Common myeloid progenitor, CD34-positive (primary cell): ENCODE data around the gene ADAMTS17.

Experiments used
- CTCF ChIA-PET: fragments of 350-600 bp; sonication (Branson Sonifier 250); formaldehyde crosslinking; loops from one replicate; lab custom pipeline; 2021; ENCODE audit warnings: antibody characterized with exemption; lab: Charles Lee
- POLR2A ChIA-PET: fragments of 350-600 bp; sonication (Branson Sonifier 250); formaldehyde crosslinking; loops from one replicate; lab custom pipeline; 2021; ENCODE audit warnings: antibody characterized with exemption; lab: Charles Lee
- DNase-seq, 3 donors: peaks; one replicate each; pipeline versions ENCODE4 v3.0.0 to v3.0.0-alpha.2; 2013
- H3K27ac ChIP-seq, 2 experiments: 1 replicate in 1 of 2; 2 replicates in 1 of 2; pipeline ENCODE4 v1.7.0; 2013; ENCODE audit warnings: inconsistent platforms in 2 of 2, low read length in 2 of 2, mild to moderate bottlenecking in 2 of 2, low read depth in 1 of 2, moderate library complexity in 1 of 2; ENCODE audit not compliant: severe bottlenecking in 2 of 2, insufficient read depth in 1 of 2, poor library complexity in 1 of 2
- H3K27me3 ChIP-seq, 5 experiments: replicated peaks in 2 of 5; 1 replicate in 3 of 5; 2 replicates in 2 of 5; pipeline versions ENCODE4 v1.6.1 to v1.7.0; 2013; ENCODE audit warnings: low read length in 4 of 5, mild to moderate bottlenecking in 2 of 5, moderate library complexity in 2 of 5, inconsistent platforms in 1 of 5; ENCODE audit not compliant: insufficient read depth in 5 of 5, control insufficient read depth in 4 of 5
- H3K36me3 ChIP-seq, 4 experiments: 1 replicate in 2 of 4; 2 replicates in 2 of 4; pipeline versions ENCODE4 v1.6.1 to v1.7.0; 2013; ENCODE audit warnings: low read length in 3 of 4, control low read depth in 1 of 4, mild to moderate bottlenecking in 1 of 4; ENCODE audit not compliant: control insufficient read depth in 4 of 4, insufficient read depth in 4 of 4
- H3K4me1 ChIP-seq, 4 experiments: 1 replicate in 3 of 4; 2 replicates in 1 of 4; pipeline versions ENCODE4 v1.6.1 to v1.7.1; 2013; ENCODE audit warnings: low read length in 3 of 4, mild to moderate bottlenecking in 3 of 4, control low read depth in 1 of 4, inconsistent platforms in 1 of 4, moderate library complexity in 1 of 4; ENCODE audit not compliant: control insufficient read depth in 4 of 4, insufficient read depth in 4 of 4; ENCODE audit errors: control extremely low read depth in 1 of 4
- H3K4me3 ChIP-seq, 7 experiments: 1 replicate in 4 of 7; 2 replicates in 3 of 7; pipeline versions ENCODE4 v1.5.1 to v1.7.0; 2013; ENCODE audit warnings: mild to moderate bottlenecking in 7 of 7, low read length in 6 of 7, moderate library complexity in 6 of 7, inconsistent platforms in 2 of 7, low read depth in 2 of 7, control low read depth in 1 of 7; ENCODE audit not compliant: insufficient read depth in 4 of 7, control insufficient read depth in 1 of 7; ENCODE audit errors: extremely low read depth in 1 of 7
- H3K9me3 ChIP-seq, 5 experiments: 1 replicate in 4 of 5; 2 replicates in 1 of 5; pipeline versions ENCODE4 v1.6.1 to v1.7.1; 2013; ENCODE audit warnings: low read length in 4 of 5, mild to moderate bottlenecking in 2 of 5, inconsistent platforms in 1 of 5, low read depth in 1 of 5, moderate library complexity in 1 of 5; ENCODE audit not compliant: control insufficient read depth in 4 of 5, insufficient read depth in 2 of 5; ENCODE audit errors: control extremely low read depth in 1 of 5
- WGBS: methylation state at CpG from one replicate; pipeline ENCODE4 v1.1.5; 2013; ENCODE audit not compliant: insufficient coverage; 5-methylcytosine and 5-hydroxymethylcytosine counted together

ADAMTS17 gene

GRCh38 chr15:100372739-100373119 is 31.0 kb upstream of the ADAMTS17 start:
- peaks cover 0 to 24% (median 14%) of the 10 kb centered on the region in 5 experiments for H3K9me3 ChIP-seq
- H3K36me3 ChIP-seq: no peaks in the 10 kb centered on the region
- H3K27me3 ChIP-seq: peaks cover 8 to 48% (median 23%) of the 10 kb centered on the region in 5 experiments
- POLR2A ChIA-PET: no interaction called here
- DNase-seq: no peak
- 15% methylated on average over 5 of the region's 9 CpGs for WGBS
- H3K27ac ChIP-seq: no peak overlapping the region
- peaks cover 0 to 6% (median under 1%) of the 10 kb centered on the region in 4 experiments for H3K4me1 ChIP-seq
- CTCF ChIA-PET: no interaction called here
- no peak overlapping the region for H3K4me3 ChIP-seq

- no peak for DNase-seq
- 88% methylated on average over 1 of the region's 2 CpGs for WGBS
- Histone ChIP-seq H3K9me3 (peaks cover 0 to 2% (median 0%) of the 10 kb centered on the region in 5 experiments), H3K36me3 (no peaks in the 10 kb centered on the region), H3K4me1 (peaks cover 0 to 3% (median under 1%) of the 10 kb centered on the region in 4 experiments), H3K4me3 (no peak overlapping the region), H3K27me3 (peaks cover 0 to 24% (median 6%) of the 10 kb centered on the region in 5 experiments), H3K27ac (no peak overlapping the region)
- ChIA-PET POLR2A (no interaction called here), CTCF (no interaction called here)
These were observed 13.6 kb upstream of the ADAMTS17 start for GRCh38 chr15:100355342-100355741.

- H3K4me3 ChIP-seq: no peak overlapping the region
- 60% methylated on average over 1 of the region's 3 CpGs for WGBS
- H3K4me1 ChIP-seq: peaks cover 0 to 8% (median 3%) of the 10 kb centered on the region in 4 experiments
- H3K27ac ChIP-seq: no peak overlapping the region
- ChIA-PET CTCF (no interaction called here), POLR2A (no interaction called here)
- H3K27me3 ChIP-seq: peaks cover 0 to 24% (median 10%) of the 10 kb centered on the region in 5 experiments
- peak in 2 of 3 donors; percentile 46 to 52 for DNase-seq
- no peaks in the 10 kb centered on the region for H3K36me3 ChIP-seq
- H3K9me3 ChIP-seq: no peaks in the 10 kb centered on the region
These were observed 11.7 kb upstream of the ADAMTS17 start for GRCh38 chr15:100353449-100353848.

GRCh38 chr15:100350434-100351226 is 8.9 kb upstream of the ADAMTS17 start:
- 68% methylated on average over 14 of the region's 19 CpGs for WGBS
- H3K4me1 ChIP-seq: peaks cover 0 to 8% (median 3%) of the 10 kb centered on the region in 4 experiments
- H3K27ac ChIP-seq: no peak overlapping the region
- H3K9me3 ChIP-seq: no peaks in the 10 kb centered on the region
- peaks cover 0 to 28% (median 13%) of the 10 kb centered on the region in 5 experiments for H3K27me3 ChIP-seq
- DNase-seq: peak in 2 of 3 donors; percentile 28 to 29
- POLR2A ChIA-PET: no interaction called here
- H3K4me3 ChIP-seq: peak overlapping the region in 1 of 7 experiments; percentile 72
- H3K36me3 ChIP-seq: no peaks in the 10 kb centered on the region
- CTCF ChIA-PET: interaction anchor here (1.0 to 5.4 kb wide), 13 partner anchors 8 to 250 kb away, joined by 3 to 47 read pairs (median 5); partner anchors contain the start of gene ADAMTS17

- Histone ChIP-seq H3K9me3 (no peaks in the 10 kb centered on the region), H3K4me1 (peaks cover 0 to 8% (median 3%) of the 10 kb centered on the region in 4 experiments), H3K27ac (peak overlapping the region in 1 of 2 experiments; percentile 70), H3K36me3 (no peaks in the 10 kb centered on the region), H3K27me3 (peaks cover 0 to 32% (median 12%) of the 10 kb centered on the region in 5 experiments), H3K4me3 (peak overlapping the region; percentile 61 to 91 (median 78))
- ChIA-PET POLR2A (no interaction called here), CTCF (interaction anchor here (0.6 to 5.4 kb wide), 15 partner anchors 8 to 251 kb away, joined by 3 to 47 read pairs (median 5); partner anchors contain the start of gene ADAMTS17)
- WGBS: 1% methylated on average over 42 of the region's 43 CpGs
- peak; percentile 81 to 82 (median 82) for DNase-seq
These were observed 8.1 kb upstream of the ADAMTS17 start for GRCh38 chr15:100349696-100350433.

GRCh38 chr15:100349321-100349695 is 7.5 kb upstream of the ADAMTS17 start:
- no peak for DNase-seq
- Histone ChIP-seq H3K9me3 (no peaks in the 10 kb centered on the region), H3K36me3 (no peaks in the 10 kb centered on the region), H3K27ac (no peak overlapping the region), H3K4me3 (peak overlapping the region in 5 of 7 experiments; percentile 72 to 91 (median 79)), H3K27me3 (peaks cover 0 to 34% (median 14%) of the 10 kb centered on the region in 5 experiments), H3K4me1 (peaks cover 0 to 8% (median 3%) of the 10 kb centered on the region in 4 experiments)
- WGBS: 69% methylated on average over 16 of the region's 17 CpGs
- ChIA-PET POLR2A (no interaction called here), CTCF (interaction anchor here (0.6 to 5.4 kb wide), 10 partner anchors 9 to 248 kb away, joined by 3 to 47 read pairs (median 5); no protein-coding TSS in a partner anchor)
